Activated B cell treated with CpG ODN at 0.5 μM for 24 hours (primary cell): ENCODE data around the gene FER. TPM values are rescaled to one million over a fixed set of nuclear protein-coding genes. Genes with fewer than 3 reads are reported as not detected.

ENCODE experiments used
- ATAC-seq: fragments of 200-7000 bp; cut with Tn5 transposase; one replicate; pipeline ENCODE4 v1.10.0; 2021; ENCODE audit warnings: low read depth, mild to moderate bottlenecking, moderate library complexity
- CTCF ChIA-PET: fragments of 350-600 bp; sonication (Branson Sonifier 250); formaldehyde crosslinking; loops from one replicate; lab custom pipeline; 2021; ENCODE audit warnings: antibody characterized with exemption; lab: Charles Lee
- POLR2A ChIA-PET: fragments of 350-600 bp; sonication (Branson Sonifier 250); formaldehyde crosslinking; loops from one replicate; lab custom pipeline; 2021; ENCODE audit warnings: antibody characterized with exemption; lab: Charles Lee
- DNase-seq: peaks from one replicate; pipeline ENCODE4 v3.0.0; 2022
- H3K27ac Mint-ChIP-seq: one replicate; pipeline ENCODE4 v1.8.0; 2020; ENCODE audit warnings: mixed read lengths
- H3K27me3 Mint-ChIP-seq: one replicate; pipeline ENCODE4 v1.8.0; 2021; ENCODE audit warnings: mixed read lengths
- H3K36me3 Mint-ChIP-seq: one replicate; pipeline ENCODE4 v1.8.0; 2021; ENCODE audit warnings: low read depth, mixed read lengths
- H3K4me1 Mint-ChIP-seq: one replicate; pipeline ENCODE4 v1.8.0; 2021; ENCODE audit warnings: mixed read lengths
- H3K4me3 Mint-ChIP-seq: one replicate; pipeline ENCODE4 v1.8.0; 2020; ENCODE audit warnings: mild to moderate bottlenecking, mixed read lengths
- H3K9me3 Mint-ChIP-seq: one replicate; pipeline ENCODE4 v1.8.0; 2020; ENCODE audit warnings: mixed read lengths
- CTCF ChIP-seq: fragments of 200-600 bp; IDR thresholded peaks from one replicate; pipeline ENCODE4 v1.8.0; 2022; ENCODE audit warnings: antibody characterized with exemption, mild to moderate bottlenecking
- intact Hi-C: fragments of 100-400 bp; cut with micrococcal nuclease; formaldehyde crosslinking; loops from one replicate; pipeline ENCODE4 v1.15.1; 2024
- total RNA-seq: library from RNA; stranded (reverse); gene quantifications from 2 replicates; pipeline ENCODE4 v1.2.3, GENCODE V29; 2022

The FER gene
- total RNA-seq, 1 donor from 2014 or later, result 17.3 TPM

- Mint-ChIP-seq H3K4me1 (peaks cover 6% of the 10 kb centered on the region), H3K36me3 (peaks cover 14% of the 10 kb centered on the region), H3K27me3 (no peaks in the 10 kb centered on the region), H3K4me3 (no peak overlapping the region), H3K27ac (no peak overlapping the region), H3K9me3 (no peaks in the 10 kb centered on the region)
- no peak for TF ChIP-seq CTCF
- ChIA-PET POLR2A (no interaction called here), CTCF (no interaction called here)
- DNase-seq (no peak), ATAC-seq (no peak)
- intact Hi-C loops, result no loop called here
These were observed 444.3 kb downstream of the FER start for GRCh38 chr5:109192027-109192426.

GRCh38 chr5:109192555-109193281 lies 445.0 kb downstream of the FER start:
- no peak for TF ChIP-seq CTCF
- Mint-ChIP-seq H3K27me3 (no peaks in the 10 kb centered on the region), H3K4me1 (peaks cover 6% of the 10 kb centered on the region), H3K36me3 (peaks cover 9% of the 10 kb centered on the region), H3K4me3 (no peak overlapping the region), H3K27ac (no peak overlapping the region), H3K9me3 (no peaks in the 10 kb centered on the region)
- DNase-seq, result no peak
- no peak for ATAC-seq
- intact Hi-C loops, result no loop called here
- CTCF ChIA-PET, result no interaction called here
- POLR2A ChIA-PET, result no interaction called here

- Mint-ChIP-seq H3K36me3 (no peaks in the 10 kb centered on the region), H3K27ac (no peak overlapping the region), H3K9me3 (no peaks in the 10 kb centered on the region), H3K4me3 (no peak overlapping the region), H3K4me1 (peaks cover 6% of the 10 kb centered on the region), H3K27me3 (peaks cover 2% of the 10 kb centered on the region)
- CTCF ChIA-PET, result no interaction called here
- POLR2A ChIA-PET, result no interaction called here
- intact Hi-C loops, result no loop called here
- no peak for ATAC-seq
- DNase-seq, result no peak
- no peak for TF ChIP-seq CTCF
These were observed 448.0 kb downstream of the FER start for GRCh38 chr5:109195667-109196066.

- H3K27ac Mint-ChIP-seq, result no peak overlapping the region
- CTCF ChIA-PET, result no interaction called here
- intact Hi-C loops, result no loop called here
- DNase-seq (no peak), ATAC-seq (no peak)
- no peaks in the 10 kb centered on the region for H3K9me3 Mint-ChIP-seq
- H3K27me3 Mint-ChIP-seq, result peaks cover 2% of the 10 kb centered on the region
- no peak overlapping the region for H3K4me3 Mint-ChIP-seq
- POLR2A ChIA-PET, result no interaction called here
- no peaks in the 10 kb centered on the region for H3K36me3 Mint-ChIP-seq
- peaks cover 5% of the 10 kb centered on the region for H3K4me1 Mint-ChIP-seq
- no peak for TF ChIP-seq CTCF
These were observed 448.6 kb downstream of the FER start for GRCh38 chr5:109196087-109196822.

GRCh38 chr5:109196823-109197160 lies 449.1 kb downstream of the FER start:
- Mint-ChIP-seq H3K9me3 (no peaks in the 10 kb centered on the region), H3K27ac (no peak overlapping the region), H3K36me3 (no peaks in the 10 kb centered on the region), H3K27me3 (peaks cover 2% of the 10 kb centered on the region), H3K4me1 (peaks cover 2% of the 10 kb centered on the region), H3K4me3 (no peak overlapping the region)
- DNase-seq, result no peak
- ChIA-PET POLR2A (no interaction called here), CTCF (no interaction called here)
- no peak for TF ChIP-seq CTCF
- no peak for ATAC-seq
- intact Hi-C loops, result no loop called here
